Esophagus muscularis mucosa (tissue), 4 donors: Measurements from ENCODE around the gene SLC39A8. TPM values are rescaled to one million over a fixed set of nuclear protein-coding genes. Genes with fewer than 3 reads are reported as not detected.
"Not testable (repeated sequence)": the region's sequence is repeated elsewhere in the genome, so short reads cannot be mapped to it uniquely, and the experiment has no call there.

ENCODE experiments used
- DNase-seq: peaks from one replicate; pipeline ENCODE4 v3.0.0-alpha.2; 2017; ENCODE audit errors: extremely low spot score
- H3K27ac ChIP-seq, 4 donors: fragments of 200-600 bp; sonication (generic); replicated peaks in 1 of 4; 1 replicate in 3 of 4; 2 replicates in 1 of 4; pipeline ENCODE4 v1.5.1; 2016 to 2019; ENCODE audit warnings: mild to moderate bottlenecking in 1 of 4
- H3K27me3 ChIP-seq, 4 donors: fragments of 200-600 bp; sonication (generic); one replicate each; pipeline versions ENCODE4 v1.5.1 to v1.6.0; 2016 to 2019
- H3K36me3 ChIP-seq, 4 donors: fragments of 200-600 bp; sonication (generic); one replicate each; pipeline ENCODE4 v1.5.1; 2016 to 2019
- H3K4me1 ChIP-seq, 4 donors: fragments of 200-600 bp; sonication (generic); one replicate each; pipeline ENCODE4 v1.5.1; 2016 to 2019
- H3K4me3 ChIP-seq, 4 donors: fragments of 200-600 bp; sonication (generic); 1 replicate in 2 of 4; 2 replicates in 2 of 4; pipeline ENCODE4 v1.5.1; 2016 to 2019; ENCODE audit warnings: mild to moderate bottlenecking in 4 of 4, moderate library complexity in 1 of 4
- H3K9me3 ChIP-seq, 4 donors: fragments of 200-600 bp; sonication (generic); 1 replicate in 3 of 4; 2 replicates in 1 of 4; pipeline ENCODE4 v1.5.1; 2016 to 2019
- EP300 ChIP-seq: sonication (generic); formaldehyde crosslinking; IDR thresholded peaks from one replicate; pipeline ENCODE4 v1.6.1; 2017; ENCODE audit warnings: antibody characterized with exemption
- POLR2A ChIP-seq: fragments of 450-650 bp; IDR thresholded peaks from one replicate; pipeline ENCODE4 v1.6.1; 2017; ENCODE audit warnings: antibody characterized with exemption, moderate library complexity, mild to moderate bottlenecking, low read depth
- POLR2AphosphoS5 ChIP-seq, 2 donors: sonication (generic); formaldehyde crosslinking; IDR thresholded peaks; one replicate each; pipeline ENCODE4 v1.6.1; 2017; ENCODE audit warnings: antibody characterized with exemption in 2 of 2
- WGBS: methylation state at CpG from one replicate; pipeline ENCODE4 v1.1.5; 2018; 5-methylcytosine and 5-hydroxymethylcytosine counted together
- intact Hi-C: fragments of 100-400 bp; cut with DNase I; formaldehyde crosslinking; loops from one replicate; pipeline ENCODE4 v1.15.1; 2023
- total RNA-seq, 4 donors: library from RNA; depleted of rRNA; stranded (reverse); fragments of >200 nt; gene quantifications; one replicate each; pipeline versions ENCODE4 v1.1.0 to v1.2.1, GENCODE V29; 2016
- TF ChIP-seq, protein P1 (sequence below), 3 experiments: fragments of 200-600 bp in 2 of 3; fragments of 450-650 bp in 1 of 3; sonication (generic) in 2 of 3; IDR thresholded peaks; one replicate each; pipeline ENCODE4 v1.5.1; 2017 to 2019; ENCODE audit warnings: antibody characterized with exemption in 3 of 3, mild to moderate bottlenecking in 2 of 3, moderate library complexity in 1 of 3

The SLC39A8 gene
- total RNA-seq, 4 donors from 2014 or later: 4.0 to 6.6 (median 6.0) TPM

- H3K4me3 ChIP-seq: no peak overlapping the region
- no peaks in the 10 kb centered on the region for H3K27me3 ChIP-seq
- TF ChIP-seq EP300: no peak
- TF ChIP-seq, protein P1, sequence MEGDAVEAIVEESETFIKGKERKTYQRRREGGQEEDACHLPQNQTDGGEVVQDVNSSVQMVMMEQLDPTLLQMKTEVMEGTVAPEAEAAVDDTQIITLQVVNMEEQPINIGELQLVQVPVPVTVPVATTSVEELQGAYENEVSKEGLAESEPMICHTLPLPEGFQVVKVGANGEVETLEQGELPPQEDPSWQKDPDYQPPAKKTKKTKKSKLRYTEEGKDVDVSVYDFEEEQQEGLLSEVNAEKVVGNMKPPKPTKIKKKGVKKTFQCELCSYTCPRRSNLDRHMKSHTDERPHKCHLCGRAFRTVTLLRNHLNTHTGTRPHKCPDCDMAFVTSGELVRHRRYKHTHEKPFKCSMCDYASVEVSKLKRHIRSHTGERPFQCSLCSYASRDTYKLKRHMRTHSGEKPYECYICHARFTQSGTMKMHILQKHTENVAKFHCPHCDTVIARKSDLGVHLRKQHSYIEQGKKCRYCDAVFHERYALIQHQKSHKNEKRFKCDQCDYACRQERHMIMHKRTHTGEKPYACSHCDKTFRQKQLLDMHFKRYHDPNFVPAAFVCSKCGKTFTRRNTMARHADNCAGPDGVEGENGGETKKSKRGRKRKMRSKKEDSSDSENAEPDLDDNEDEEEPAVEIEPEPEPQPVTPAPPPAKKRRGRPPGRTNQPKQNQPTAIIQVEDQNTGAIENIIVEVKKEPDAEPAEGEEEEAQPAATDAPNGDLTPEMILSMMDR (IDR thresholded peaks at IDR 0.05): no peak
- TF ChIP-seq POLR2A: no peak
- TF ChIP-seq POLR2AphosphoS5 (IDR thresholded peaks at IDR 0.05): no peak
- H3K27ac ChIP-seq: no peak overlapping the region
- no peak for DNase-seq
- intact Hi-C loops: no loop called here
- H3K36me3 ChIP-seq: no peaks in the 10 kb centered on the region
- H3K9me3 ChIP-seq: no peaks in the 10 kb centered on the region
- no peaks in the 10 kb centered on the region for H3K4me1 ChIP-seq
These were observed 59.5 kb downstream of the SLC39A8 start for GRCh38 chr4:102285831-102286230.

DNA sequence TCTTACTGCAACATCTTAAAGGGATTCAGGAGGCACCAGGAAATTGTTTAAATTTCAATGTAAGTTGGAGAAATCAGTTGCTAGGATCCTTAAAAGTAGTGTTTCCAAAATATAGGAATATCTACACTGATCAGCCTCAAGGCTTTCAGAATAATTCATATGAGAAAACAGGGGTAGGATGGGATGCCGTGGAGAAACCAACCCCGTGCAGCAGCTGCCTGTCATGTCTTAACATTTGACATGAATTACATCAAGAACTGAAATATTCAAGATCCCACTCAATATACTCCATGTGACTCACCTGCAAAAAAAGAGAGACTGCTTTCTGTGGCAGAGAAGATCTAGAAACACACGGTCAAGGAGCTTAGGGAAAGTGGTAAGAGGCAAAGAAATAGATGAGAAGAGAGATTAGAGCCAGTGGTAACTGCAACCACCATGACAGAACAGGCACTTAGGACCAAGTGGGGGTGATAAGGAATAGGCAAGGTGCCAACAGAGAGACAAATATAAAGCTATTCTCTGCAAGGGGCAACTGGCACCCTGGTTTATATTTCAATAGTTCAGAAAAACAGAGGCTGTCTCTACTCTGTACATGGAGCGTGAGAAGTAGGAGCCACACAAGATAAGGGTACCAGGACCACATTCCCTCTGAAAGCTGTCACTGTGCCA lies 64.0 kb downstream of the SLC39A8 start:
- DNase-seq: no peak
- intact Hi-C loops: no loop called here
- no peaks in the 10 kb centered on the region for H3K36me3 ChIP-seq
- no peaks in the 10 kb centered on the region for H3K4me1 ChIP-seq
- WGBS: 90% methylated on average over 4 of the region's 4 CpGs
- H3K9me3 ChIP-seq: no peaks in the 10 kb centered on the region
- H3K27me3 ChIP-seq: no peaks in the 10 kb centered on the region
- no peak overlapping the region for H3K4me3 ChIP-seq
- TF ChIP-seq POLR2A (no peak), POLR2AphosphoS5 (IDR thresholded peaks at IDR 0.05) (no peak), EP300 (no peak)
- TF ChIP-seq, protein P1 (IDR thresholded peaks at IDR 0.05): no peak
- H3K27ac ChIP-seq: no peak overlapping the region

DNA sequence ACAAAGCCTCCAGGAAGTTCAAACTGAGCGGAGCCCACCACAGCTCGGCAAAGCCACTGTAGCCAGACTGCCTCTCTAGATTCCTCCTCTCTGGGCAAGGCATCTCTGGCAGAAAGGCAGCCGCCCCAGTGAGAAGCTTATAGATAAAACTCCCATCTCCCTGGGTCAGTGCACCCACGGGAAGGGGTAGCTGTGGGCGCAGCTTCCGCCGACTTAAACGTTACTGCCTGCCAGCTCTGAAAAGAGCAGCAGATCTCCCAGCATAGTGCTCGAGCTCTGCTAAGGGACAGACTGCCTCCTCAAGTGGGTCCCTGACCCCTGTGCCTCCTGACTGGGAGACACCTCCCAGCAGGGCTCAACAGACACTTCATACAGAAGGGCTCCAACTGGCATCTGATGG lies 72.0 kb downstream of the SLC39A8 start:
- DNase-seq, H3K4me1 ChIP-seq, H3K4me3 ChIP-seq, intact Hi-C loops, H3K9me3 ChIP-seq, H3K36me3 ChIP-seq, H3K27ac ChIP-seq, H3K27me3 ChIP-seq: not testable (repeated sequence)
- 95% methylated on average over 8 of the region's 9 CpGs for WGBS

DNA sequence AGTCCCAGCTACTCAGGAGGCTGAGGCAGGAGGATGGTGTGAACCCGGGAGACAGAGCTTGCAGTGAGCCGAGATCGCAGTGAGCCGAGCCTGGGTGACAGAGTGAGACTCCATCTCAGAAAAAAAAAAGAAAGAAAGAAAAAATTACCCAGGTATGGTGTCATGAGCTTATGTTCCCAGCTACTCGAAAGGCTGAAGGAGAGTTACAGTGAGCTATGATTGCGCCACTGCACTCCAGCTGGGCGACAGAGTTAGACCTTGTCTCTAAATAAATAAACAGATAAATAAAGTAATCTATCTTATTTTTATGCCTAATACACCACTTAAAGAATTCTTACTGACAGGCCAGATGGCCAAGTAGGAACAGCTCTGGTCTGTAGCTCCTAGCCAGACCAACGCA lies 73.0 kb downstream of the SLC39A8 start:
- Histone ChIP-seq H3K27me3 (no peaks in the 10 kb centered on the region), H3K36me3 (peaks cover 0 to under 1% (median 0%) of the 10 kb centered on the region in 4 donors), H3K4me1 (no peaks in the 10 kb centered on the region), H3K9me3 (peaks cover 0 to 5% (median 0%) of the 10 kb centered on the region in 4 donors), H3K27ac (no peak overlapping the region), H3K4me3 (no peak overlapping the region)
- no peak for DNase-seq
- 90% methylated on average over 8 of the region's 8 CpGs for WGBS
- TF ChIP-seq, protein P1 (IDR thresholded peaks at IDR 0.05): no peak
- no peak for TF ChIP-seq POLR2AphosphoS5 (IDR thresholded peaks at IDR 0.05)
- no peak for TF ChIP-seq POLR2A
- TF ChIP-seq EP300: no peak
- intact Hi-C loops: no loop called here

GRCh38 chr4:102268355-102268754 lies 76.9 kb downstream of the SLC39A8 start:
- Histone ChIP-seq H3K4me1 (no peaks in the 10 kb centered on the region), H3K4me3 (no peak overlapping the region), H3K9me3 (no peaks in the 10 kb centered on the region), H3K36me3 (peaks cover 0 to 4% (median 0%) of the 10 kb centered on the region in 4 donors), H3K27me3 (no peaks in the 10 kb centered on the region), H3K27ac (no peak overlapping the region)
- TF ChIP-seq, protein P1 (IDR thresholded peaks at IDR 0.05): no peak
- TF ChIP-seq POLR2AphosphoS5 (IDR thresholded peaks at IDR 0.05) (no peak), EP300 (no peak), POLR2A (no peak)
- intact Hi-C loops: no loop called here
- DNase-seq: no peak
